ENCODE measurements around the gene IFNL2.

GRCh38 chr19:39307822-39308530 lies 39.8 kb downstream of the IFNL2 start:
- no peak for TF ChIP-seq CTCF (IDR thresholded peaks at IDR 0.05 in 4 of 5, conservative IDR thresholded peaks at IDR 0.05 in 1 of 5)
- no peak for TF ChIP-seq POLR2A (IDR thresholded peaks at IDR 0.05)
